ENCODE measurements around the gene SPECC1.
A peak's percentile ranks its signal among the peaks of the same experiment; 100 is the strongest.
"Not testable (repeated sequence)": the region's sequence is repeated elsewhere in the genome, so short reads cannot be mapped to it uniquely, and the experiment has no call there.

Gene SPECC1

DNA sequence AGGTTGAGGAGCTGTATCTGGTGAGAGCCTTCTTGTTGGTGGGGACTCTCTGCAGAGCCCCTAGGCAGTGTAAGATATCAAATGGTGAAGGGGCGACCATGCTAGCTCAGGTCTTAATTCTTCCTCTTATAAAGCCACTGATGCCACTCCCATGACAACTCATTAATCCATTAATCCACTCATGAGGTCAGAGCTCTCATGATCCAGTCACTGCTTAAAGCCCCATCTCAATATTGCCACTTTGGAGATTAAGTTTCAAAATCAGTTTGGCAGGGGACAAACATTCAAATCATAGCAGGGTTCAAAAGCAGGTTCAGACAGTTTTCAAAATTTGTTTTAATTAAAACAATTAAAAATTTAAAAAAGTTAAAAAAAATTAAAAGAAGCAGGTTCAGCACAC lies 13.1 kb upstream of the SPECC1 start:
- TF ChIP-seq, protein P1, sequence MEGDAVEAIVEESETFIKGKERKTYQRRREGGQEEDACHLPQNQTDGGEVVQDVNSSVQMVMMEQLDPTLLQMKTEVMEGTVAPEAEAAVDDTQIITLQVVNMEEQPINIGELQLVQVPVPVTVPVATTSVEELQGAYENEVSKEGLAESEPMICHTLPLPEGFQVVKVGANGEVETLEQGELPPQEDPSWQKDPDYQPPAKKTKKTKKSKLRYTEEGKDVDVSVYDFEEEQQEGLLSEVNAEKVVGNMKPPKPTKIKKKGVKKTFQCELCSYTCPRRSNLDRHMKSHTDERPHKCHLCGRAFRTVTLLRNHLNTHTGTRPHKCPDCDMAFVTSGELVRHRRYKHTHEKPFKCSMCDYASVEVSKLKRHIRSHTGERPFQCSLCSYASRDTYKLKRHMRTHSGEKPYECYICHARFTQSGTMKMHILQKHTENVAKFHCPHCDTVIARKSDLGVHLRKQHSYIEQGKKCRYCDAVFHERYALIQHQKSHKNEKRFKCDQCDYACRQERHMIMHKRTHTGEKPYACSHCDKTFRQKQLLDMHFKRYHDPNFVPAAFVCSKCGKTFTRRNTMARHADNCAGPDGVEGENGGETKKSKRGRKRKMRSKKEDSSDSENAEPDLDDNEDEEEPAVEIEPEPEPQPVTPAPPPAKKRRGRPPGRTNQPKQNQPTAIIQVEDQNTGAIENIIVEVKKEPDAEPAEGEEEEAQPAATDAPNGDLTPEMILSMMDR (conservative IDR thresholded peaks at IDR 0.05) = no peak
- no peak overlapping the region for H3K27ac ChIP-seq

DNA sequence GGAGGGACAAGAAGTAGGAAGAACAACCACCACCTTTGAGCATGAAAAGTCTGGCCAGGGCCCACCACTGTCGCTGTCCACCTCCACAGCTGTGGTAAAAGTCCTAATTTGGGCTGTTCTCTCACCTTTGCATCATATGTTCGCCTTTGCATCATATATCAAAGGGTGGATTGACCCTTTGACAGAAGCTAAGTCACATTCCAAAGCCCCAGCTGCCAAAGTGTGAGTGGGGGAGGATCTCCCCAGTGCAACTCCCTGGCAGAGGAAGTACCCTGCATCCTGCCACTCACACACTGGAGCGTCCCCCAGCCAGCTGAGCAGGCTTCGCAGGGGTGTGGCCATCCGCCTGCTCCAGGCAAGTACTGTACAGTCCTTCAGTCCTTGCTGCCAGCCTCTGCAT lies 12.7 kb upstream of the SPECC1 start:
- TF ChIP-seq, protein P1 (conservative IDR thresholded peaks at IDR 0.05) = no peak
- H3K27ac ChIP-seq = no peak overlapping the region

DNA sequence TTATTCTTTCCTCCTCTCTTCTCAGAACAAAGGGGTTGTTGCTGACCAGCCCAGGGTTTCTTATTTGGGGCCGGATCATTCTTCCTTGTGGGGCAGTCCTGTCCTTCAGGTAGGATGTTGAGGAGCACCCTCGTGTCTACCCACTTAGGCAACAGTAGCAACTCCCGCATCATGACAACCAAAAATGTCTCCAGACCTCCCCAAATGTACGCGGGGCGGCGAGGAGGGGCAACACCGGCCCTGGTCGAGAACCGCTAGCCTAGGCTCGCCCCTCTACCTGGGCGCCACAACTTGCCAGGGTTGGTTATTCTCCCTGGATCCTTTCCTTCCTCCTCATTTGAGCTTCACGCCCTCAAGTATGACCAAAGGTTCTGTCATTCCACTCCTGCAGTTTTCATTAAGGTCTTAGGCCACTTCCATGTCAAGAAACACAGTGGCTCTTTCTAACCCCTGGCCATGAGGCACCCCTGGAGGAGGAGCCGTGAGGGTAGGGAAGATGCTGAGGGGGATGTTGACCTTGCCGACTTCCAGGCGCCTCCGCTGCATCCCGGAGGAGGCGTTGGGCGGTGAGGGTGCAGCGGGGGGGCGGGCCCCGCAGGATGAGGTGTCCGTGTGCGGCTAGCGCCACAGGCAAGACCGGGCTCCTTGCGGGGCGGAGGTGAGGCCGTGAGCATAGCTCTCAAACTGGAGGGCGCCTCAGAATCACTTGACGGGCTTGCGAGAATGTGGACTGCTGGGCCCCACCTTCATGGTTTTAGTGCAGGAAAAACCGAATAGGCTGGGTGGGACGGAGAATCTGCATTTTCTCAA lies 712 bp upstream of the SPECC1 start:
- TF ChIP-seq, protein P1 (conservative IDR thresholded peaks at IDR 0.05) = no peak

DNA sequence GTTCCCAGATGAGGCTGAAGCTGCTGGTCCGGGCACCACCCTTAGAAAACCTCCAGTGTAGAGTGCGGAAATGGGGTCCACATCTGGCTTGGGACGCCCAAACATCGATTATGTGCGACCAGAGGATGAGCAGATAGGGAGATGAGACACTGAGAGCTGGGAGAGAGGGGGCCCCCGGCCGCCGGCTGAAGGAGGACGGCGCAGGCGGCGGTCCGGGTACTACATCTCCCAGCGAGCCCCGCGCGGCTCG lies 182 bp upstream of the SPECC1 start:
- TF ChIP-seq, protein P1 (conservative IDR thresholded peaks at IDR 0.05) = no peak
- H3K27ac ChIP-seq = peak overlapping the region; percentile 78

More for the DNA sequence above, 712 bp upstream of the SPECC1 start:
- H3K27ac ChIP-seq = peak overlapping the region; percentile 78; the same call in 1 of the 2 replicates

DNA sequence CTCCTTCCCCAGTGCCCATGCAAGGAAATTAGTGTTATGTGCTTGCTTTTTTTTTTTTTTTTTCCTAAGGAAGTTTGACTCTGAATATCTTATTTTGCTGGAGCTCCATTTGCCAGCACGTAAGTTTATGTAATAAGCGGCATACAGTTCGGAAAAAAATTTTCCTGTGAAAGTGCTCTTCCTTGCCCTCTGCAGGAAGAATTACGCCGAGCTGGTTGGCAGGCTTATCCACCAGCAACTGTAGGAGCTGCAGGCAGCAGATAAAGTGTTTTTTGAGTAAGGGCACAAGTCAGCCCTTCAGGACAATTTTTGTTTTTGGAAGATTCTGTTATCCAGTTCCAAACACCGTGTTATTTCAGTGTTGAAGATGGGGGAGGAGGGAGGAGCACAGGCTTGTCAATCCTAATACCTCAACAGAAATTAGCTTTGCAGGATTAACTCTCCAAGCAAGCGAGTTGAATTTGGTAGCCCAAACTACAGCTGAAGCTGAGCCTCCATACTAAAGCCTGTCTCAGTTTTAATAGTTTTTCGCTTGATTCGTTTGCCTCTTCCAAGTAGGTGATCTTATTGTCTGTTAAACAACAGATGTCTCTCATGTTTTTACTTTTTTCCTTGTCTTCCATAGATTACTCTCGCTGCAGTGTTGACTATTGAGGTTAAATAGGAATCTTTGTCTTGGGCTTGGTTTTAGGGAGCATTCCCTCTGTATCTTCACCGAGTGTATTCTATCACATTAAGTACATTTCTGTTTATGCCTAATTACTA lies 1.1 kb downstream of the SPECC1 start:
- H3K27ac ChIP-seq = peak overlapping the region; percentile 78
- TF ChIP-seq, protein P1 (conservative IDR thresholded peaks at IDR 0.05) = peak; percentile 69

DNA sequence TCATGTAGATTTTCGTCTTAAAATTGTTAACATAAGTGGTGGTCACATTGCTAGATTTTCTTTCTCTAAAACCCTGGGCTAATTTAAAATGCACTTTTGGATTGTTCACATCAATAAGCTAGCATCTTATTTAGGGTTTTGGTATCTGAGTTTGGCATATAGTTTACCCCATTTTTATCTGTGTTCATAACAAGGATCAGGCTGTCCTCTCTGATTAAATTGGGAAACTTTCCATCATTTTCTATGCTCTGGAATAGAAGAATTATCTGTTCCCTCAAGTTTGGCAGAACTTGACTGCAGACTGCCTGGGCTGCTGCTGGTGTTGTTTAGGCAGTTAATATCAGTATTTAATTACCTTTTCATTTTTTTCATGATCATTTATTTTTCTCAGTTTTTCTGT lies 1.8 kb downstream of the SPECC1 start:
- peak overlapping the region; percentile 78 for H3K27ac ChIP-seq
- TF ChIP-seq, protein P1 (conservative IDR thresholded peaks at IDR 0.05) = no peak

DNA sequence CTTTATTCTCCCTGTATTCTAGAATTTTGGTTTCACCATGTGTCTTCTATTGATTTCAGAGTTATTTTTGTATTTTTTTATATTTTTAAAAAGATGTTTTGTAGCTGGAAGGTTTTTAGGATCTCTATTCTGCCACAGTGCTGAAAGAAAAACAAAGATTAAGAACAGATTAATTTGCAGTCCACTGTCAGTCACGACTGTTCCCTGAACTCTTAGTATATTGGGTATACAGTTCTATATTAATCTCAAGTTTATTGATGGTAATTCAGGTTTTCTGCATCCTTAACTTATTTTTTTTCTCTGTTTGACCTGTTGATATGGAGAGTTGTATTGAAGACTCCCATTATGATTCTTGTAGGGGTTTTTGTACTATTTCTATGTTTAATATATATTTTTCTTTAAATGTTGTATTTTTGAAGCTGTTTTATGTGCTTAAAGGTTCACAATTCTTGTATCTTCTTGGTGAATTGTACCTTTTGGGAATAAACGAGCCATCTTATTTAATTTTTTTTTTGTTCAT lies 2.9 kb downstream of the SPECC1 start:
- TF ChIP-seq, protein P1 (conservative IDR thresholded peaks at IDR 0.05) = no peak
- no peak overlapping the region; the same call in 1 of the 2 replicates for H3K27ac ChIP-seq

DNA sequence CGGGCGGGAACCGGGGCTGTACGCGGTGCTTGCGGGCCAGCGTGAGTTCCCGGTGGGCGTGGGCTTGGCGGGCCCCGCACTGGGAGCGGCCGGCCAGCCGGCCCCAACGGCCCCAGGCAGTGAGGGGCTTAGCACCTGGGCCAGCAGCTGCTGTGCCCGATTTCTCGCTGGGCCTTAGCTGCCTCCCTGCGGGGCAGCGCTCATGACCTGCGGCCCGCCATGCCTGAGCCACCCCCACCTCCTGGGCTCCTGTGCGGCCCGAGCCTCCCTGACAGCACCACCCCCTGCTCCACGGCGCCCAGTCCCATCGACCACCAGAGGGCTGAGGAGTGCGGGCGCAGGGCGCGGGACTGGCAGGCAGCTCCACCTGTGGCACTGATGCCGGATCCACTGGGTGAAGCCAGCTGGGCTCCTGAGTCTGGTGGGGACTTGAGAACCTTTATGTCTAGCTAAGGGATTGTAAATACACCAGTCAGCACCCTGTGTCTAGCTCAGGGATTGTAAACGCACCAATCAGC lies 7.4 kb downstream of the SPECC1 start:
- not testable (repeated sequence) for H3K27ac ChIP-seq

Measured in VCaP (cell line).